Measurements from ENCODE around the gene EFCAB9.

DNA sequence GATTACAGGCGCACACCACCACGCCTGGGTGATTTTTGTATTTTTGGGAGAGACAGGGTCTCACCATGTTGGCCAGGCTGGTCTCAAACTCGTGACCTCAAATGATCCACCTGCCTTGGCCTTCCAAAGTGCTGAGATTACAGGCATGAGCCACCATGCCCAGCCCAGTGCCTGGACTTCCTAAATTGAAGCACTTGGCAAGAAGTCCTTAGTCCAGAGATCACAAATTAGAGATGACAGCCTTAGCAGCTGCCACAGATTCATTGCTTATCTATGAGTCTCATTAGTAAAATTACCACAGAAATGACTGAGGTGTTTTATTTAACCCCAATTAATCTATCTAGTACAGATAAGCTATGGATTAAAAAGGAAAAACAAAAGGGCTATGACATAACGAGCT lies 19.2 kb downstream of the EFCAB9 start:
- TF ChIP-seq CTCF (IDR thresholded peaks at IDR 0.05), result no peak
- no peak for TF ChIP-seq POLR2A (IDR thresholded peaks at IDR 0.05)
- TF ChIP-seq POLR2AphosphoS5 (IDR thresholded peaks at IDR 0.05), result no peak
